DLD1 (cell line): ENCODE results near the gene SLC6A17.

Experiments used
- in situ Hi-C: cut with HindIII; loops from 2 replicates; pipeline ENCODE4 v1.10.0; 2017; ENCODE audit warnings: low sequenced_read_pairs

Gene SLC6A17

DNA sequence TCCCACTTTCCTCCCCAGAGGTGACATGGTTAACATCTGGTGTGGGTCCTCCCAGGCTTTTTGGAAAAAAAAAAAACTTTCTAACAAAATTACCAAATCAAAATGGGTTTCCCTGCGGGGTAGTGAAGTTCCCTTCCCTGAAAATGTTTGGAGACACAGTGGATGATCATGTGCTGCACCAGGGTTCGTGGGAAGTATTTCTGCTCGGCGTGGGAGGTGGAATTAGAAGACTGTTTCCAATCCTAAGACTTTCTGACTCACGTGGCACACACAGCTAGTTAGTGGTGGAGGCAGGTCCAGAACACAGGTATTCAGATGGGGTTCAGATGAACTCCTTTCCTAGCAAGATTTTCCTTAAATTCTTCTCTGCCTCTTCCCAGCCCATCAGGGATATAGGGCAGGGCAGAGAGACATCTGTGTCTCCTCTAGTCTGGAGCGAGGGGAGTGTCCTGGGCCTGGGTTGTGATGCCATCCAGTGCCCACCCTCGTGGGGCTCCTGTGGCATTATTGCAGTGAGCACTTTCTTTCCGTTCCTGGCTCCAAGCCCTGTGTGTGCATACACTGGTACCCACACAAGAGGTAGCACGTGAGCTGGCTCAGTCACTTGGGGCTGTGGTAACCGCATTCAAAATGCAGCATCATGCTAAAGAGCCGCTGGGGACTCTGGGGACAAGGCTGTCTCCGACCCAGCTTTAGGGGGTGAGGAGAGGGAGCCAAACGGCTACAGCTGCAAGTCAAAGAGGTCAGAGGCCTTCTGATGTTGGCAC lies 87.3 kb downstream of the SLC6A17 start:
- in situ Hi-C loops: no loop called here

DNA sequence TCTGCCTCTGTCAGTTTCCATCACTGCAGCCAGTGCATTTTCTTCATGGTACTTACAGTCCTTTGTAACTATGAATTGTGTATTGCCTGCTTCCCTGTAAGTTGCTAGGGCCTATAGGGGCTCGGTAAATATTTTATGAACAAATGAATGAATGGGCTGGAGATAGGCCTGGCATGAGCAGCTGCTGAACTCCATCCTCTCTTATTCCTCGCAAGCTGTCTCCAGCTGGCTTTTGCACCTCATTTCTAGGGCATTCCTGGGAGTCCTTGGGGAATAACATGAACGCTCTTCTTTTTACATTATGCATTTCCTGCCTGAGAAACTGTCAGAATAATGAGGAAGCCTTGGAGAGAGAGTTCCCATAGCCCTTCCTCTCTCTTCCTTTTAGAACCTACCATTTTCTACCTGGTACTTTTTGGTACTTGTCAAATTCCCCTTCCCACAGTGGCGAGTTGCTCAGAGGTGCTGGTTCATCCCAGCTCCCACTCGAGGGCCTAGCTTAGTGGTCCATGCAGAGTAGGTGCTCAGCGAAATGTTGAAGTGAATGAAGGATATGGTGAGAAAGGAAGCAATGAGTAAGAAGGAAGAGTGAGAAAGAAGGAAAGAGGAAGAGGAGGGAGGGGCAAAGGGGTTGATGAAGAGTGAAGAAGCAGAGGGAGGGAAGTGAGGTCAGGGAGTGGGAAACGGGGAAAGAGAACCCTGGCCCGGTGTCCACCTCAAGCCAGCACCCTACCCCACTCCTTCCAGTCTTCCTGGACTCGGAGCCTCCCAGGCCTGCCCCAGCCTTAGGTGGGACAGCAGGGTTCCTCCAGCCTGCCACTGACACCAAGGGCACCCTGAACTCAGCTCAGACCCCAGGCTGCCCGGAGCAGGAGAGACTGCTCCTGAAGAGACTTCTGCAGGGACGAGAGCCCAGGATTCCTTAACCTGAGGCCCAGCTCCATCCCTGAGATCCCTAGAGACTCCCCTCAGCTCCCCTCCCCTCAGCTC lies 89.4 kb downstream of the SLC6A17 start:
- in situ Hi-C loops: no loop called here

DNA sequence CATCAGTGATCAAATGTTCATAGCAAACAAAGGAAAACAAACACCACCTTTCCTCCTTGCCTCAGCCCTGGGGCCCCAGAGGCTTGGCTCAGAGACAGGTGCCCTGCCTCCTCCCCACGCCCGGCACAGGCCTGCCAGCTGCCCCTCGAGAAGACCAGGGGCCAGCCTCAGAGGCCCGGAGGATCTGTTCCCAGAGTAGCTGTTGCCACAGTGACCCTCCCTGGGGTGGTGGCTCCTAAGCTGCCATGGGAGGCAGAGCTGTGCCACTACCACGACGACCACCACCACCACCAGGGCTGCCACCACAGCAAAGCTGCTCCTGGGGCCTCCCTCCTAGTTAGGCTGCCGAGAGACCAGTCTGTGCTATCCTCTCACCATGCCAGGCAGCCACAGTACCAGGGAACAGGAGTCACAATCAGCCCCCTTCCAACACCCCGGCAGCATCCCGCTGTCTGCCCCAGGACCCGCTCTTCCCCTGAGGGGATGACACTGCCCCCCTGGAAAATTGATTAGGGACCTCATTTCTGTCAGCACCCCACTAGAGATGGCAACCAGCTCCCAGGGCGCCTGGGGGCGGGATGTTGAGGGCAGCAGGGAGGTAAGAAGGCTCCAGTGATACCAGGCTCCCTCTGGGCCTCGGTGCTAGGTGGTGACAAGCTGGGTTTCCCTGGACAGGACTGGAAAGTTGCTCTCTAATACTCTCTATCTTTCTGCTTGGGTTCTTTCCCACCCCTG lies 90.3 kb downstream of the SLC6A17 start:
- in situ Hi-C loops: no loop called here

DNA sequence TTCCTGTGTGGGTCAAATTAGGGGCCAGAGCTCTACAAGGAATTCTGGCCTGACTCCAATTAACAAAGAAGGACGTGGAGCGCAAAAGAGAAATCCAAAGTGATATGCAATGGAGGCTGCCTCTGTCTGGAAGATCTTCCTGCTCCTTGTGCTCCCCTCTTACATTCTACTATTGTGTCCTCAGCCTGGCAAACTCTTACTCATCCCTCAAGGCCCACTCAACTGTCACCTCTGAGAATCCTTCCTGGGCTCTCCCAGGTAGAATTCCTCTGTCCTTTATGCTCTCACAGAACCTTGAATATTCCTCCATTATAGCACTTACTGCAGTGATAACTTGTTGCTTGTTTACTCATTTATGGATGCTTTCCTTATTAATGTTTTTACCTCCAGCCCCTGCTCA lies 91.2 kb downstream of the SLC6A17 start:
- in situ Hi-C loops: no loop called here

DNA sequence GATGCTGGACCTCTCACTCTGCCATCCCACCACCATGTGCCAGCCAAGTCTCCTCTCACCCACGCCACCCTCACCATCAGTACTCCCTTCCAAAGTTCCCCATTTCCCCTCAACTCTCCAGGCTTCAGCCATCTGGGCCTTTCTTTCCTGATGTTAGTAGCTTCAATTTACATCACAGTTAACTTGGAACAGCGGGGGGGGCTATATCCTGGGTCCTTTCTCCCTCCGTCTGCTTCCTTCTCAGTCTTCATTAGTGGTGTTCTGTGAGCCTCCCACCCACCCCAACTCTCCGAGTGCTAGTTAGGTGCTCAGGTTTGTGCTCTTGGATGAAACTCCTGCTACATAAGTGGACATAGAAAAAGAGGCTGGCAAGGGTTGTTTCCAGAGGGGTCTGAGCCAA lies 91.8 kb downstream of the SLC6A17 start:
- in situ Hi-C loops: no loop called here

DNA sequence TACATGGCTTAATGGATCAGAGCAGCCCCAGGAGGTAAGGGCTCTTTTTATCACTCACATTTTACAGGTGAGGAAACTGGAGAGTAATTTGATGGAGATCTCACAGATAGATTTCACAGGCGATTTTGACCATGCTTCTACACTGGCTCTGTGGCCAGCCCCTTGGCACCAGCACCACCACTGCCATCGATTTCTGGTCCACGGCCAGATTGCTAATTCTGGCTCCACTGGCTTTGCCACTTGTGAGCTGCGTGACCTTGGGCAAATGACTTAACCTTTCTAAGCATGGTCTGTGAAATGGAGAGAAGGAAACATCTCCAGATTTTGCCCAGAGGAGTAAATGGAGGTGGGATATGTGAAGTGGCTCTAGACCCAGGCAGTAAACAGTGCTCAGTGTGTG lies 92.4 kb downstream of the SLC6A17 start:
- in situ Hi-C loops: no loop called here

DNA sequence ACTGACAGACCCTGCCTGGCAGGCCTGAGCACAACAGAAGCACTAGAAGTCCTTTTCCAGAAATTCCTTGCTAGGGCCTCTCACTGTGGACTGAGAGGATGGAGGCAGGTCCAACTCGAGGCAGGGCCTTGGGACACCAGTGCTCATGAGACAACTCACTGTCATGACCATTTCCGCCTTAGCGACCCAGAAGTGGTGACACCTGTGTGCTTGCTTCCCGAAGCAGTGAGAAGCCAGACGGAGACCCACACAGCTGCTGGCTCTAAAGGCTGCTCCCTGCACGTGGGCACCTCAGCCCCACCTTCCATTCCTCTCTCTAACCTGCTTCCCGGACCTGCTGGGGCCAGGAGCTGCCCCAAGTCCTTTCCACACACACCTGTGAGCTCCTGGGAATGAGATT lies 92.9 kb downstream of the SLC6A17 start:
- in situ Hi-C loops: no loop called here

DNA sequence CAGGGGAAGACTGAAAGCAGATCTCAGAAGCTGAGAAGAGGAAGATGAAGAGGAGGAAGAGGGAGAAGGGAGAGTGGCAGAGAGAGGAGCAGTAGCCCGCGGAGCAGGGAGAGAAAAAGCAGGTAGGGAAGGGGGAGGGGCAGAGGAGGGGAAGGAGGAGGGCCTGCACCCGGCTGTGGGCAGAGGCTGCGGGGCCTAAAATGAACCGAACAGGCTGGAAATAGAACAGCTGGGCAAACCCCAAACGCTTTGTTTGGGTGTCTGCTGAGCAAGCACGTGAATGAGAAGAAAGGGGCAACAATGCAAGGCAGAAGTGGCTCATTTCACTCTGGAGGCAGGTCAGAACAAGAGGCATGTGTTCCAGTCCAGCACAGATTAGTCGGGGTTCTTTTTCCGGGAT lies 93.3 kb downstream of the SLC6A17 start:
- in situ Hi-C loops: no loop called here

DNA sequence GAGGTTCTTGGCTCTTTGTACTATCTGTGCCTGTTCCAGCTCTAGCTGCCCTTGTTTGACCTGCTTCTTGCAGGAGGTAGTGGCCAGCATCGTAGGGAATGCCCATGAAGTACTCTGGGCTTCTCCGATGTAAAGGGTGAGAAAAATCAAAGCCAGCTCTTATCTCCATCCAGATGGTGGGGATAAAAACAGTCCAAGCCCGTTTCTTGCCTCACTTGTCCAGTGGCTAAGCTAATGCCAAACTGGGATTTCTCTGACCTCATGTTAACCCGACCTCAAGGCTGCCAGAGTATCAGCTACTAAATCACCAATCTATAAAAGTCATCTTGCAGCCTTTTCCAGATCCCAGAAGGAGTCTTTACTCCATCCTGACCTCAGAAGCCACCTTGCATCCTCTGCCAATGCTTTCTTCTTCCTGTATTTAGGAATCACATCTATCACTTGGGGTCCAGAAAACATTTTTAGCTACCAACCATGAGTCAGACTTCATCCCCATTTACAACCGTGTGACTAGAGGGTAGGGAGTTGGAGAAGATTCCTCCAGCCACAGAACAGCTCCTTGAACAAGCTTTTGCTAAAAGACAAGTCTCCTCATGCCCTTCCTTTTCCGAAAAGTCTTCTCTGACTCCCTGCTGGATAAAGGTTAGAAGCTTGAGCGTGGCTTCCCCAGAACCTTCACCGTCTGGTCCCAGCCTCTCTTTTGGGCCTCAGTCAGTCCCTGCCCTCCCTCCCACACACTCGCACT lies 95.8 kb downstream of the SLC6A17 start:
- in situ Hi-C loops: no loop called here

DNA sequence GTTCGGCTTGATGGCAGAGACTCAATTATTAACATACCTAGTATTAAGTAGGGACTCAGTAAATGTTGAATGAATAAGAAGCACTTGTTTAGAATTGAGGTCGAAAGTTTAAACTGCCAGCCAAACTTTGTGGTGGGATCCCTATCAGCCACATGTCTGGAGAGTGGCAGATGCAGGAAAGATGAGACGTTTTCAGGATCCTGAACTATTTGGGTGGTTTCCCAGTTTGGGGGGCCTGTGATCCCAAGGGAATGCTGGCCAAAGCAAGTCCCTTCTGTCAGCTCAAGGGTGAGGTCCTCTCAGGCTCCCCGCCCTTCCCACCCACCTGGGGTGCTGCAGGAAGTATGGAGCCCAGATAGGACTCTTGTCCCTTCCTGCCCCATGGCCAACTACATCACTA lies 98.5 kb downstream of the SLC6A17 start:
- in situ Hi-C loops: no loop called here

DNA sequence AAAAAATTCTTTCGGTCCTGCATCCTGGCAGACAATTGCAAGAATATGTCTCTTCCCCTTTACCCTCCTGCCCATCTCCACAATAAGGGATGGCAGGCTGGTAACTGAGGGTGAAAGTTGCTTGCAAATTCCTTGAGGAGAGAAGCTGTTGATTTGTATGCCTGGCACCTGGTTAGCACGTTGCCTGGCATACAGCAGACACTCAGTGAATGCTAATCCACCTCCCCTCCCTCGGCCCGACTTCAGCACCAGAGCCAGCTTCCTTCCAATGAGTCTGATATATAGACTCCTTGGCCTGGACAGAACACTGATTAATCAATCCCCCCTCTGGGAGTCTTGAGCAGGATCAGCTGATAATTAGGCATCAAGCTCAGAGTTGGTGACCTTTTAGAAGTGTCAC lies 99.0 kb downstream of the SLC6A17 start:
- in situ Hi-C loops: no loop called here

DNA sequence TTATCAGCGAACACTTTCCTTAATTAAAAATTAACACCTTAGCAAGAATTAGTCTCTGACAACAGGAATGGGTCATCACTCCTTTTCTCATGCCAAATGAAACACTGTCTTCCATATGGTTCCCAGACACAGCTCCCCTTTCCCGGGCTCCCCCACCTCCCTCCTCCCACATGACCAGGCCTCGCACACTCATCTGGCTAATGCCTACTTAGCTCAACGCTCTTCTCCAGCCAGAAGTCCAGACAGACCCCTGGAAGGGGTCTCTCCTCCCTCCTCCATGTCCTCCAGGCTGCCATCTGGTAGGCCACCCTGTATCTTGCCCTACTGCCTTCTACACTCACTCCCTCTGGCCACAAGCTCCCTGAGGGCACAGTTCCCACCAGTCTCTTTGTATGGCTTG lies 99.7 kb downstream of the SLC6A17 start:
- in situ Hi-C loops: no loop called here

DNA sequence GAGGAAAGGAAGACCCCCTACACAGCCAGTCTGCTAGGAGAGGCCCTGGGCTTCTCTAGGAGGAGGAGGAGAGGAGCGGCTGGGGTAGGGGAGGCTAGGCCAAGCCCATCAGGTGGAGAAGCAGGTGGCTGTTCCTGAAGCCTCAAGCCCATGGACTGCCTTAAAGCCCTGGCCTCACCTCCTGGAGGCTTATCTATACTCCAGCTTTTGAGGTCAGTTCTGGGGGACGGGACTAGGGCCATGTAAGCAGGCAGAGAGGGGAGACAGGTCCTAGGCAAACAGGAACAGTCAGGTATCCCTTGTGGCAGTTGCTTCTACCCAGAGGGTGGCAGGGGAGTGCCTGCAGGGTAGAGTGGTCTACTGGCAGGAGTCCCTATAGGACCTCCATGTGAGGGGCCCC lies 100.5 kb downstream of the SLC6A17 start:
- in situ Hi-C loops: no loop called here
